NCI-H69 (cell line): ENCODE results near the gene DNM1.

Experiments used
- DNase-seq: peaks from one replicate; lab custom pipeline; 2025; lab: John Stamatoyannopoulos, UW

The DNM1 gene

GRCh38 chr9:128203024-128203706 lies at the start of gene DNM1:
Gene DNM1, plus strand, starts transcription at chr9:128203379. Its CDS starts 92 bp downstream, at chr9:128203471.
- peak; percentile 85 for DNase-seq

- no peak for DNase-seq
Observed at GRCh38 chr9:128153947-128154695, 49.1 kb upstream of the DNM1 start.

GRCh38 chr9:128155736-128156500 lies 47.3 kb upstream of the DNM1 start:
- DNase-seq, result no peak

- DNase-seq, result no peak
Observed at GRCh38 chr9:128159522-128159783, 43.7 kb upstream of the DNM1 start.

- peak; percentile 97 for DNase-seq
Observed at GRCh38 chr9:128159784-128160602, 43.2 kb upstream of the DNM1 start, which contains the start of gene BBLN. Gene BBLN, plus strand, starts transcription at chr9:128160265. Its CDS starts 143 bp downstream, at chr9:128160408.

- peak; percentile 51 for DNase-seq
Observed at GRCh38 chr9:128160603-128160987, 42.6 kb upstream of the DNM1 start.

- DNase-seq, result peak; percentile 68
Observed at GRCh38 chr9:128161215-128161902, 41.8 kb upstream of the DNM1 start.

GRCh38 chr9:128162215-128163026 lies 40.8 kb upstream of the DNM1 start:
- DNase-seq, result no peak

GRCh38 chr9:128163027-128163515 lies 40.1 kb upstream of the DNM1 start:
- no peak for DNase-seq

- no peak for DNase-seq
Observed at GRCh38 chr9:128163523-128164306, 39.5 kb upstream of the DNM1 start.

- DNase-seq, result no peak
Observed at GRCh38 chr9:128164307-128164885, 38.8 kb upstream of the DNM1 start.

- DNase-seq, result no peak
Observed at GRCh38 chr9:128166169-128166568, 37.0 kb upstream of the DNM1 start.

GRCh38 chr9:128167209-128167608 lies 36.0 kb upstream of the DNM1 start:
- DNase-seq, result no peak

GRCh38 chr9:128168731-128169308 lies 34.4 kb upstream of the DNM1 start:
- no peak for DNase-seq

GRCh38 chr9:128169492-128169891 lies 33.7 kb upstream of the DNM1 start:
- DNase-seq, result no peak

- no peak for DNase-seq
Observed at GRCh38 chr9:128169925-128170324, 33.3 kb upstream of the DNM1 start.

GRCh38 chr9:128174062-128174461 lies 29.1 kb upstream of the DNM1 start:
- no peak for DNase-seq

GRCh38 chr9:128175102-128175563 lies 28.0 kb upstream of the DNM1 start:
- DNase-seq, result no peak

GRCh38 chr9:128175726-128176125 lies 27.5 kb upstream of the DNM1 start:
- peak; percentile 33 for DNase-seq
